Calu3 (cell line): Measurements from ENCODE around the gene ADAMTS18. TPM values are rescaled to one million over a fixed set of nuclear protein-coding genes. Genes with fewer than 3 reads are reported as not detected.
"Not testable (repeated sequence)": the region's sequence is repeated elsewhere in the genome, so short reads cannot be mapped to it uniquely, and the experiment has no call there.

Experiments used
- BruUV-seq: library from RNA; stranded (reverse); fragments of 400-500 nt; replicated peaks from 2 replicates; lab custom pipeline; 2021; lab: Mats Ljungman, UMichigan
- CTCF ChIA-PET: fragments of 300-600 bp; sonication (Branson Sonifier 250); formaldehyde crosslinking; loops from one replicate; lab custom pipeline; 2022; ENCODE audit warnings: antibody characterized with exemption; lab: Charles Lee
- DNase-seq: peaks from one replicate; pipeline ENCODE4 v3.0.0; 2022
- H3K27ac Mint-ChIP-seq: one replicate; pipeline ENCODE4 v1.8.0; 2022; ENCODE audit warnings: mixed read lengths; ENCODE audit not compliant: unreplicated experiment
- H3K27me3 Mint-ChIP-seq: one replicate; pipeline ENCODE4 v1.8.0; 2022; ENCODE audit warnings: mixed read lengths; ENCODE audit not compliant: unreplicated experiment
- H3K36me3 Mint-ChIP-seq: one replicate; pipeline ENCODE4 v1.8.0; 2022; ENCODE audit warnings: mild to moderate bottlenecking, moderate library complexity, mixed read lengths; ENCODE audit not compliant: insufficient read depth, unreplicated experiment
- H3K4me1 Mint-ChIP-seq: one replicate; pipeline ENCODE4 v1.8.0; 2022; ENCODE audit warnings: mild to moderate bottlenecking, low read depth, mixed read lengths; ENCODE audit not compliant: unreplicated experiment
- H3K4me3 Mint-ChIP-seq: one replicate; pipeline ENCODE4 v1.8.0; 2022; ENCODE audit warnings: mild to moderate bottlenecking, low read depth, moderate library complexity, mixed read lengths; ENCODE audit not compliant: unreplicated experiment
- H3K9me3 Mint-ChIP-seq: one replicate; pipeline ENCODE4 v1.8.0; 2022; ENCODE audit warnings: low read depth, mixed read lengths; ENCODE audit not compliant: unreplicated experiment
- intact Hi-C: fragments of 100-400 bp; cut with micrococcal nuclease; formaldehyde crosslinking; loops from one replicate; pipeline ENCODE4 v1.10.0; 2022; ENCODE audit not compliant: unreplicated experiment
- total RNA-seq: library from RNA; stranded (reverse); gene quantifications from 2 replicates; pipeline ENCODE4 v1.2.3, GENCODE V29; 2022
- TF ChIP-seq, protein P1 (sequence below): fragments of 200-600 bp; IDR thresholded peaks from one replicate; pipeline ENCODE4 v1.8.0; 2022; ENCODE audit warnings: antibody characterized with exemption; ENCODE audit not compliant: unreplicated experiment

ADAMTS18 gene
- total RNA-seq, 1 experiment from 2014 or later = not detected

DNA sequence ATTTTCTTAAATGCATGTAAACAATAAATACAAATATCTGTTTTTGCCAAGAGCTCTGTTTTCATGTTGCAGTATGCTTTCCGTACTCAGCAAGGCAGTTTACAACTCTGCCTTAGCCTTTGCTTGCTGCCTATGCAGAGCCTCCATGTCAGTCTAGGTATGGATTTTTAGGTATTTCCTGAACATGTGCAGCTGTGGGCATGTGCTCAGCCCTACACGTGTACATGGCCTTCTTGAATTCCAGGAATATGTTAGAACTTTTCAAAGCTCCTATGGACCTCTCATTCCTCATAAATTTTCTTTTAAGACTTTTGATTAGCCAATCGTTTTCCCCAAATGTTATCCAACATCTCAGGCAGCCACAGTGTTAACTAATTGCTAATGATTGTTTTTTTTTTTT is 171.9 kb downstream of the ADAMTS18 start:
- Mint-ChIP-seq H3K27ac (no peak overlapping the region), H3K36me3 (no peaks in the 10 kb centered on the region), H3K4me3 (no peak overlapping the region), H3K9me3 (peaks cover 5% of the 10 kb centered on the region), H3K27me3 (peaks cover 8% of the 10 kb centered on the region), H3K4me1 (peaks cover 11% of the 10 kb centered on the region)
- BruUV-seq = no TSS peak
- no peak for DNase-seq
- TF ChIP-seq, protein P1, sequence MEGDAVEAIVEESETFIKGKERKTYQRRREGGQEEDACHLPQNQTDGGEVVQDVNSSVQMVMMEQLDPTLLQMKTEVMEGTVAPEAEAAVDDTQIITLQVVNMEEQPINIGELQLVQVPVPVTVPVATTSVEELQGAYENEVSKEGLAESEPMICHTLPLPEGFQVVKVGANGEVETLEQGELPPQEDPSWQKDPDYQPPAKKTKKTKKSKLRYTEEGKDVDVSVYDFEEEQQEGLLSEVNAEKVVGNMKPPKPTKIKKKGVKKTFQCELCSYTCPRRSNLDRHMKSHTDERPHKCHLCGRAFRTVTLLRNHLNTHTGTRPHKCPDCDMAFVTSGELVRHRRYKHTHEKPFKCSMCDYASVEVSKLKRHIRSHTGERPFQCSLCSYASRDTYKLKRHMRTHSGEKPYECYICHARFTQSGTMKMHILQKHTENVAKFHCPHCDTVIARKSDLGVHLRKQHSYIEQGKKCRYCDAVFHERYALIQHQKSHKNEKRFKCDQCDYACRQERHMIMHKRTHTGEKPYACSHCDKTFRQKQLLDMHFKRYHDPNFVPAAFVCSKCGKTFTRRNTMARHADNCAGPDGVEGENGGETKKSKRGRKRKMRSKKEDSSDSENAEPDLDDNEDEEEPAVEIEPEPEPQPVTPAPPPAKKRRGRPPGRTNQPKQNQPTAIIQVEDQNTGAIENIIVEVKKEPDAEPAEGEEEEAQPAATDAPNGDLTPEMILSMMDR = no peak
- CTCF ChIA-PET = no interaction called here
- intact Hi-C loops = no loop called here

DNA sequence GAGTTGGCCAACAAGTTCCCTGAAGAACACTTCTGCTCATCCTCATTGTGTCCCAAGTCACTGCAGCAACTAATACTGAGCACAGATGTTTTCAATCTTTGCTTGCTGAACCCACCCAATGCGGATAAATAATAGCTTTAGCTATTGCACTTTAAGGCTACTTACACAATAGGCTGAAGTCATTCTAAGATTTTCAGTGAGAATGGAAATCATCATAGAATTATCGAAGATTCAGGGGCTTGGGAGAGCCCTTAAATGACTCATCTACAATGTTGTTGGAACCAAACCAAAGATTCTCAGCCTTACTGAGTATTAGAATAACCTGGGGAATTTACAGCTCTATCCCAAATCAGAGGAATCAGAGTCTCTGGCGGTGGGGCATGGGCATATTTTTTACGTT is 184.4 kb downstream of the ADAMTS18 start:
- Mint-ChIP-seq H3K36me3 (no peaks in the 10 kb centered on the region), H3K9me3 (no peaks in the 10 kb centered on the region), H3K27ac (no peak overlapping the region), H3K4me3 (no peak overlapping the region), H3K4me1 (no peaks in the 10 kb centered on the region), H3K27me3 (no peaks in the 10 kb centered on the region)
- BruUV-seq = no TSS peak
- TF ChIP-seq, protein P1 = no peak
- no peak for DNase-seq
- CTCF ChIA-PET = no interaction called here
- intact Hi-C loops = no loop called here

DNA sequence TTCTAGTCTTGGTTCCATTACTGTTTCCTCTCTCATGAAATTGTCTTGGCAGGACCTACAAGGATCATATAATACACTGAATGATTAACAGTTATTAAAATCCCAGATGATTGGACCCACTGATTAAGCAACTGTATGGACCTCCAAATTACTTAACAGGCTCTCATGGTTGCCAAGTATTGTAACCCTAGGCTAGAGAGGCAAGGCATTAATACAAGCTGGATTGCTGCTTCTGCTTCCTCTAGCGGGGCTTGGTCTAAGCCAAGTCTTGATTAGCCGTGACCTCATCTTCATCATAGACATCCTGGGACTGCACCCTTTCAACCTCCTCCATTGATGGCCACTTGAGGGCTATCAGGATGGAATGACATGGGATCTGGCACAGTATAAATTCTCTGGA is 188.7 kb downstream of the ADAMTS18 start:
- no peaks in the 10 kb centered on the region for H3K4me1 Mint-ChIP-seq
- BruUV-seq = no TSS peak
- TF ChIP-seq, protein P1 = no peak
- DNase-seq = no peak
- peaks cover 8% of the 10 kb centered on the region for H3K27me3 Mint-ChIP-seq
- no peaks in the 10 kb centered on the region for H3K36me3 Mint-ChIP-seq
- intact Hi-C loops = no loop called here
- no peak overlapping the region for H3K27ac Mint-ChIP-seq
- no peak overlapping the region for H3K4me3 Mint-ChIP-seq
- CTCF ChIA-PET = no interaction called here
- H3K9me3 Mint-ChIP-seq = no peaks in the 10 kb centered on the region

DNA sequence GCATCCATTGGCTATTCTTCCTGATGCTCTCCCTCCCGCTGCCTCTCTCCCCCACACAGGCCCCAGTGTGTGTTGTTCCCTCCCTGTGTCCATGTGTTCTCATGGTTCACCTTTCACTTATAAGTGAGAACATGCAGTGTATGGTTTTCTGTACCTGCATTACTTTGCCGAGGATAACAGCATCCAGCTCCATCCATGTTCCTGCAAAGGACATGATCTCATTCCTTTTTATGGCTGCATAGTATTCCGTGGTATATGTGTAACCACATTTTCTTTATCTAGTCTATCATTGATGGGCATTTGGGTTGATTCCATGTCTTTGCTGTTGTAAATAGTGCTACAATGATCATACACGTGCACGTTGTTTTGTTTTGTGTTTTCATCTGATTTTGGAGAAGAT is 192.4 kb downstream of the ADAMTS18 start:
- H3K36me3 Mint-ChIP-seq, H3K9me3 Mint-ChIP-seq, CTCF ChIA-PET, H3K27me3 Mint-ChIP-seq, DNase-seq, BruUV-seq, intact Hi-C loops, H3K4me3 Mint-ChIP-seq, H3K27ac Mint-ChIP-seq: not testable (repeated sequence)
- H3K4me1 Mint-ChIP-seq = peaks cover 13% of the 10 kb centered on the region

DNA sequence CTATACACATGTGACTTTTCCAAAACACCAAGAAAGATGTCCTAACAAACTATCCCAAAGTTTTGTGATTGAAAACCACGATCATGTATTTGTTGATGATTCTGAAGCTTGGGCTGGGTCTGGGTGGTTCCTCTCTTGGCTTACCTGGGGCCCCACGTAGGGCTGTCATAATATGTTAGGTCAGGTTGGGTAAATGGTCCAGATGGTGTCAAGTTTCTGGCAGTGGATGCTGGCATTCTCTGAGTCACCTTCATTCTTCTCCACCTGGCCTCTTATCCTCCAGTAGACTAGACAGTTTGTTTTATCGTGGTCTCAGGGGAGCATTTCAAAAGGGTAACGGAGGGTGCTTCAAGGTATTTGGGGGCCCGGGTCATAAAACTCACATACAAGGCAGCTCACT is 196.2 kb downstream of the ADAMTS18 start:
- TF ChIP-seq, protein P1 = no peak
- CTCF ChIA-PET = interaction anchor here (1.2 kb wide), 1 partner anchor 345 kb away, joined by 4 read pairs; no protein-coding TSS in a partner anchor
- no peak overlapping the region for H3K27ac Mint-ChIP-seq
- H3K9me3 Mint-ChIP-seq = no peaks in the 10 kb centered on the region
- peaks cover 22% of the 10 kb centered on the region for H3K4me1 Mint-ChIP-seq
- peaks cover 25% of the 10 kb centered on the region for H3K27me3 Mint-ChIP-seq
- BruUV-seq = no TSS peak
- no peak overlapping the region for H3K4me3 Mint-ChIP-seq
- no peak for DNase-seq
- intact Hi-C loops = loop anchor here (5.0 kb wide), 4 partner anchors 69 to 734 kb away; no protein-coding TSS in a partner anchor
- H3K36me3 Mint-ChIP-seq = no peaks in the 10 kb centered on the region
